ENCODE measurements around the gene NKX6-1. TPM values are rescaled to one million over a fixed set of nuclear protein-coding genes. Genes with fewer than 3 reads are reported as not detected.

NKX6-1 gene
- polyA plus RNA-seq, 3 donors: not detected

DNA sequence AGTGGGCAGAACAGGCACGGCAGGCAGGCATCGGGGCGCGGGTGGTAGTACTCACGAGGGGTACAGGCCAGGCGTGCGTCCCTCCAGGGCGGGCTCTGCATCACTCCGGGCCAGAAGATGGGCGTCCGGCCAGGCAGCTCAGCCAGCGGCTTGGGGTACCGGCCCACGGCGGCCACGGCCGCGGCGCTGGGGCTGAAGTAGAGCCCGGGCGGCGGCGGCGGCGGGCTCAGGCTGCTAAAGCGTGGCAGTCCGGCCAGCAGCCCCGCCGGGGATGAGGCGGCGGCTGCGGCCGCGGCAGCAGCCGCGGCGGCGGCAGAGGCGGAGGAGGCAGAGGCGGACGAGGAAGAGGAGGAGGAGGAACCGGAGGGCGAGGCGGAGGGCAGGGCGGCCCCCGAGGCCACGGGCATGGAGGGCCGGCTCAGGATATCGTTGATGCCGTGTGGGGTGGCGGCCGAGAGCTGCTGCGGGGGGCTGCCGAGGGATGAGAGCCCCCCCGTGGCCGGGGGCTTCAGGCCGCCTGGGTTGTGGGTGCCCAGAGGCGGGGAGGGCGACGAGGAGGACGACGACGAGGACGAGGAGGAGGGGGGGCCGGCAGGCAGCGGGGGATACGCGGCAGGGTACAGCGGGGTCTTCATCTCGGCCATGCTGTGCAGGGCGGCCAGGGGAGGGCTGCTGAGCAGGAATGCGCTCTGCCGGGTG, 1.4 kb downstream of the NKX6-1 start:
- Mint-ChIP-seq H3K36me3 (peaks cover 17 to 36% of the 10 kb centered on the region in 2 donors), H3K27ac (no peak overlapping the region)
- H3K27me3 ChIP-seq (ENCODE audit: control insufficient read depth in 2 of 2, insufficient read depth in 2 of 2, low read length in 2 of 2): peaks cover 84 to 98% of the 10 kb centered on the region in 2 donors

DNA sequence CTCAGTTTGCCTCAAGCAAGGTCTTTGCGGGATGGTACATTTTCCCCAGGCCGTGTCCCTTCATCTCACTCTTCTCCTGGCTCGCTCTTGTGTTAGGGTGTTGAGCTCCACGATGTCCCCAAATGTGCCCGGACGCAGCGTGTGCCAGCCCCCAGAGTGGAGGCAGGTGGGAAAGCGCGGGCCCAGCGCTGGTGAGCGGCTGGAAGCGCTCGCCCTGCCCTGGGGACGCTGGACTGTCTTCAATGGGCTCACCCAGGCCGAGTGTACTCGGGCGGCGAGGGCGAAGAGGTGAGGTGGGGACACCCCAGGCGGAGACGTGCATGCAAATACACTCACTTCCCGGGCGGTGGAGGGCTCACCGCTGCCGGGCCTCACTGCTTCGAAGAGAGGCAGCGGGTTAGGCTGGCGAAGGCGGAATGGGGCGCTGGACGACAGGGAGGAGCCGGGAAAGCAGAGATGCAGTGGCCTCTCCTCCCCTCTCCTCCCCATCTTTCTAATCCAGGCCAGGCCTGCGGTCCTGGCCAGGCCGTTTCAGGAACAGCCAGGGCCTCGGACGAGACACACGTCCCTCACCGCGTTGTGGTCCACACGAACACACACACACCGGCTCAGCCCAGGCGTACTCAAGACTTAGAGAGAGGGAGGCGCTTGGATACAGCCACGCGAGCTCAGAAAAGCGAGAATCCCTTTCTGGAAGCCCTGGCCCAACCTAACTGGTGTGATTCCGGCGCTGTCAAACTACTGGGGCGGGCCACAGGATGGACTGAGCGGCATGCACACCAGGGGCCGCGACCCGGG, 2.2 kb downstream of the NKX6-1 start:
- Histone ChIP-seq H3K27me3 (ENCODE audit: control insufficient read depth in 2 of 2, insufficient read depth in 2 of 2, low read length in 2 of 2) (peaks cover 84 to 98% of the 10 kb centered on the region in 2 donors), H3K36me3 (replicated peaks in 1 of 2; ENCODE audit: control insufficient read depth in 1 of 2, insufficient read depth in 2 of 2, low read length in 2 of 2) (no peaks in the 10 kb centered on the region), H4K20me1 (ENCODE audit: insufficient read depth, low read length) (no peaks in the 10 kb centered on the region), H3K4me1 (ENCODE audit: control insufficient read depth in 1 of 2, insufficient read depth in 2 of 2, low read length in 2 of 2) (peaks cover 47 to 56% of the 10 kb centered on the region in 2 donors), H2AFZ (ENCODE audit: insufficient read depth, low read depth, low read length, poor library complexity, severe bottlenecking) (peak overlapping the region; percentile 68), H3K4me3 (replicated peaks in 1 of 3; ENCODE audit: low read depth in 2 of 3, low read length in 3 of 3) (peak overlapping the region in 1 of 3 experiments; percentile 75), H3K79me2 (ENCODE audit: insufficient read depth, low read length) (no peaks in the 10 kb centered on the region), H3K27ac (ENCODE audit: low read depth in 1 of 2, low read length in 2 of 2) (no peak overlapping the region), H3K9ac (ENCODE audit: insufficient read depth, low read length, poor library complexity, severe bottlenecking) (no peak overlapping the region), H3K9me3 (replicated peaks in 1 of 2; ENCODE audit: control insufficient read depth in 1 of 2, insufficient read depth in 1 of 2, low read length in 2 of 2) (peaks cover 21 to 70% of the 10 kb centered on the region in 2 donors), H3K4me2 (replicated peaks; ENCODE audit: extremely low read depth, low read length, poor library complexity, severe bottlenecking) (peak overlapping the region; percentile 77)
- DNase-seq: no peak
- Mint-ChIP-seq H3K36me3 (peaks cover 17 to 31% of the 10 kb centered on the region in 2 donors), H3K27ac (no peak overlapping the region), H3K9me3 (peaks cover 0 to 73% (median 58%) of the 10 kb centered on the region in 7 donors), H3K4me3 (peak overlapping the region; percentile 52 to 79), H3K4me1 (peaks cover 54% of the 10 kb centered on the region), H3K27me3 (ENCODE audit: low read depth in 3 of 3) (peaks cover 90 to 98% (median 95%) of the 10 kb centered on the region in 3 donors)
- 6% methylated on average over 49 of the region's 53 CpGs for WGBS (ENCODE audit: insufficient coverage)
- TF ChIP-seq, protein P1, sequence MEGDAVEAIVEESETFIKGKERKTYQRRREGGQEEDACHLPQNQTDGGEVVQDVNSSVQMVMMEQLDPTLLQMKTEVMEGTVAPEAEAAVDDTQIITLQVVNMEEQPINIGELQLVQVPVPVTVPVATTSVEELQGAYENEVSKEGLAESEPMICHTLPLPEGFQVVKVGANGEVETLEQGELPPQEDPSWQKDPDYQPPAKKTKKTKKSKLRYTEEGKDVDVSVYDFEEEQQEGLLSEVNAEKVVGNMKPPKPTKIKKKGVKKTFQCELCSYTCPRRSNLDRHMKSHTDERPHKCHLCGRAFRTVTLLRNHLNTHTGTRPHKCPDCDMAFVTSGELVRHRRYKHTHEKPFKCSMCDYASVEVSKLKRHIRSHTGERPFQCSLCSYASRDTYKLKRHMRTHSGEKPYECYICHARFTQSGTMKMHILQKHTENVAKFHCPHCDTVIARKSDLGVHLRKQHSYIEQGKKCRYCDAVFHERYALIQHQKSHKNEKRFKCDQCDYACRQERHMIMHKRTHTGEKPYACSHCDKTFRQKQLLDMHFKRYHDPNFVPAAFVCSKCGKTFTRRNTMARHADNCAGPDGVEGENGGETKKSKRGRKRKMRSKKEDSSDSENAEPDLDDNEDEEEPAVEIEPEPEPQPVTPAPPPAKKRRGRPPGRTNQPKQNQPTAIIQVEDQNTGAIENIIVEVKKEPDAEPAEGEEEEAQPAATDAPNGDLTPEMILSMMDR (IDR thresholded peaks at IDR 0.05): no peak
- intact Hi-C loops (cut with micrococcal nuclease): no loop called here

More for the DNA sequence above, 1.4 kb downstream of the NKX6-1 start:
- Histone ChIP-seq H2AFZ (ENCODE audit: insufficient read depth, low read depth, low read length, poor library complexity, severe bottlenecking) (peak overlapping the region; percentile 68), H4K20me1 (ENCODE audit: insufficient read depth, low read length) (no peaks in the 10 kb centered on the region), H3K36me3 (replicated peaks in 1 of 2; ENCODE audit: control insufficient read depth in 1 of 2, insufficient read depth in 2 of 2, low read length in 2 of 2) (no peaks in the 10 kb centered on the region), H3K4me3 (replicated peaks in 1 of 3; ENCODE audit: low read depth in 2 of 3, low read length in 3 of 3) (peak overlapping the region in 2 of 3 experiments; percentile 16 to 75), H3K79me2 (ENCODE audit: insufficient read depth, low read length) (no peaks in the 10 kb centered on the region), H3K9ac (ENCODE audit: insufficient read depth, low read length, poor library complexity, severe bottlenecking) (no peak overlapping the region), H3K27ac (ENCODE audit: low read depth in 1 of 2, low read length in 2 of 2) (no peak overlapping the region), H3K4me1 (ENCODE audit: control insufficient read depth in 1 of 2, insufficient read depth in 2 of 2, low read length in 2 of 2) (peaks cover 46 to 54% of the 10 kb centered on the region in 2 donors), H3K4me2 (replicated peaks; ENCODE audit: extremely low read depth, low read length, poor library complexity, severe bottlenecking) (peak overlapping the region; percentile 77), H3K9me3 (replicated peaks in 1 of 2; ENCODE audit: control insufficient read depth in 1 of 2, insufficient read depth in 1 of 2, low read length in 2 of 2) (peaks cover 23 to 70% of the 10 kb centered on the region in 2 donors)
- TF ChIP-seq, protein P1 (IDR thresholded peaks at IDR 0.05): no peak
- 5% methylated on average over 71 of the region's 73 CpGs for WGBS (ENCODE audit: insufficient coverage)
- Mint-ChIP-seq H3K9me3 (peaks cover 0 to 68% (median 59%) of the 10 kb centered on the region in 7 donors), H3K27me3 (ENCODE audit: low read depth in 3 of 3) (peaks cover 91 to 98% (median 95%) of the 10 kb centered on the region in 3 donors), H3K4me1 (peaks cover 56% of the 10 kb centered on the region), H3K4me3 (peak overlapping the region; percentile 82 to 96)
- peak in 1 of 3 donors; percentile 11 for DNase-seq
- intact Hi-C loops (cut with micrococcal nuclease): no loop called here
